Hepatocyte (in vitro differentiated cells): ENCODE measurements around the gene PTGIS. TPM values are rescaled to one million over a fixed set of nuclear protein-coding genes. Genes with fewer than 3 reads are reported as not detected.

Experiments
- DNase-seq: peaks from one replicate; pipeline ENCODE4 v3.0.0-alpha.2; 2016; ENCODE audit warnings: low spot score
- H2AFZ ChIP-seq: fragments of 200-600 bp; sonication (generic); 2 replicates; pipeline ENCODE4 v1.6.0; 2016; ENCODE audit warnings: antibody characterized with exemption, mild to moderate bottlenecking
- H3K27ac ChIP-seq: fragments of 200-600 bp; sonication (generic); 2 replicates; pipeline ENCODE4 v1.5.1; 2016; ENCODE audit warnings: mild to moderate bottlenecking
- H3K27me3 ChIP-seq: fragments of 200-600 bp; sonication (generic); 2 replicates; pipeline ENCODE4 v1.6.1; 2016
- H3K36me3 ChIP-seq: fragments of 200-600 bp; sonication (generic); replicated peaks from 2 replicates; pipeline ENCODE4 v1.5.1; 2016; ENCODE audit warnings: low read depth; ENCODE audit not compliant: insufficient read depth
- H3K4me1 ChIP-seq: fragments of 200-600 bp; sonication (generic); 2 replicates; pipeline ENCODE4 v1.5.1; 2016; ENCODE audit warnings: mild to moderate bottlenecking, moderate library complexity; ENCODE audit not compliant: insufficient read depth
- H3K4me2 ChIP-seq: fragments of 200-600 bp; sonication (generic); 2 replicates; pipeline ENCODE4 v1.6.0; 2016
- H3K4me3 ChIP-seq: fragments of 200-600 bp; sonication (generic); 2 replicates; pipeline ENCODE4 v1.5.1; 2016; ENCODE audit warnings: mild to moderate bottlenecking
- H3K79me2 ChIP-seq: fragments of 200-600 bp; sonication (generic); 2 replicates; pipeline ENCODE4 v1.6.0; 2017; ENCODE audit warnings: mild to moderate bottlenecking
- H3K9me2 ChIP-seq: fragments of 200-600 bp; sonication (generic); replicated peaks from 2 replicates; pipeline ENCODE4 v1.6.0; 2017; ENCODE audit warnings: mild to moderate bottlenecking; ENCODE audit not compliant: insufficient read depth
- H3K9me3 ChIP-seq: fragments of 200-600 bp; sonication (generic); 2 replicates; pipeline ENCODE4 v1.5.1; 2016; ENCODE audit warnings: low read depth, mild to moderate bottlenecking
- H4K20me1 ChIP-seq: fragments of 200-600 bp; sonication (generic); 2 replicates; pipeline ENCODE4 v1.6.0; 2016; ENCODE audit warnings: mild to moderate bottlenecking; ENCODE audit not compliant: insufficient read depth, poor library complexity, severe bottlenecking
- CTCF ChIP-seq: fragments of 200-600 bp; sonication (generic); IDR thresholded peaks from 2 replicates; pipeline ENCODE4 v1.5.1; 2016; ENCODE audit warnings: antibody characterized with exemption, mild to moderate bottlenecking; ENCODE audit not compliant: poor library complexity
- EZH2 ChIP-seq: fragments of 200-600 bp; sonication (generic); IDR thresholded peaks from 2 replicates; pipeline ENCODE4 v1.6.1; 2016; ENCODE audit warnings: antibody characterized with exemption, mild to moderate bottlenecking, borderline replicate concordance
- EZH2phosphoT487 ChIP-seq: fragments of 200-600 bp; sonication (generic); IDR thresholded peaks from one replicate; pipeline ENCODE4 v1.6.1; 2018; ENCODE audit warnings: antibody characterized with exemption, mild to moderate bottlenecking, low read depth, moderate library complexity; ENCODE audit not compliant: unreplicated experiment, severe bottlenecking
- WGBS: methylation state at CpG from one replicate; pipeline ENCODE4 v1.1.6; 2016; ENCODE audit warnings: low lambda C conversion rate; ENCODE audit errors: missing lambda C conversion rate; 5-methylcytosine and 5-hydroxymethylcytosine counted together
- polyA plus RNA-seq: library from polyadenylated mRNA; unstranded; fragments of >200 nt; fragmentation: Nextera tagmentation; extraction: Ambion mirVana; gene quantifications from 2 replicates; pipeline ENCODE4 v1.2.1, GENCODE V29; 2016
- total RNA-seq: library from RNA; depleted of rRNA; stranded (reverse); fragments of >200 nt; gene quantifications from 2 replicates; pipeline ENCODE4 v1.2.3, GENCODE V29; 2014

The PTGIS gene
- total and polyA plus RNA-seq, 2 experiments from 2014 or later: 25.4 to 26.1 TPM

- Histone ChIP-seq H3K9me2 (no peaks in the 10 kb centered on the region), H3K27ac (peak overlapping the region; percentile 84), H3K4me2 (no peak overlapping the region), H2AFZ (no peak overlapping the region), H3K9me3 (no peaks in the 10 kb centered on the region), H3K4me3 (no peak overlapping the region), H3K36me3 (no peaks in the 10 kb centered on the region), H4K20me1 (no peaks in the 10 kb centered on the region), H3K4me1 (peaks cover 22% of the 10 kb centered on the region), H3K27me3 (no peaks in the 10 kb centered on the region), H3K79me2 (no peaks in the 10 kb centered on the region)
- WGBS: 82% methylated on average over 15 of the region's 15 CpGs
- TF ChIP-seq CTCF (no peak), EZH2 (no peak)
- no peak for DNase-seq
Measured at GRCh38 chr20:49593466-49594142, 25.7 kb upstream of the PTGIS start.

- H3K9me2 ChIP-seq: no peaks in the 10 kb centered on the region
- H2AFZ ChIP-seq: no peak overlapping the region
- H3K4me1 ChIP-seq: peaks cover 28% of the 10 kb centered on the region
- H3K4me2 ChIP-seq: no peak overlapping the region
- DNase-seq: no peak
- no peaks in the 10 kb centered on the region for H3K9me3 ChIP-seq
- no peaks in the 10 kb centered on the region for H3K79me2 ChIP-seq
- no peaks in the 10 kb centered on the region for H3K27me3 ChIP-seq
- no peaks in the 10 kb centered on the region for H4K20me1 ChIP-seq
- H3K36me3 ChIP-seq: no peaks in the 10 kb centered on the region
- H3K27ac ChIP-seq: no peak overlapping the region
- TF ChIP-seq EZH2 (no peak), EZH2phosphoT487 (no peak), CTCF (no peak)
- H3K4me3 ChIP-seq: no peak overlapping the region
Measured at GRCh38 chr20:49592120-49592519, 24.2 kb upstream of the PTGIS start.

- H3K27me3 ChIP-seq: no peaks in the 10 kb centered on the region
- TF ChIP-seq EZH2phosphoT487 (no peak), EZH2 (no peak), CTCF (no peak)
- H3K27ac ChIP-seq: peak overlapping the region; percentile 86
- no peaks in the 10 kb centered on the region for H3K9me3 ChIP-seq
- H3K4me1 ChIP-seq: peaks cover 28% of the 10 kb centered on the region
- no peak overlapping the region for H3K4me3 ChIP-seq
- no peaks in the 10 kb centered on the region for H3K9me2 ChIP-seq
- H3K36me3 ChIP-seq: no peaks in the 10 kb centered on the region
- no peaks in the 10 kb centered on the region for H4K20me1 ChIP-seq
- 67% methylated on average over 4 of the region's 4 CpGs for WGBS
- H2AFZ ChIP-seq: no peak overlapping the region
- H3K79me2 ChIP-seq: no peaks in the 10 kb centered on the region
- no peak overlapping the region for H3K4me2 ChIP-seq
- DNase-seq: peak; percentile 59
Measured at GRCh38 chr20:49591217-49591865, 23.4 kb upstream of the PTGIS start.
